OCI-LY3 (cell line): ENCODE measurements around the gene HIVEP2.

ENCODE experiments used
- EZH2phosphoT487 ChIP-seq: fragments of 200-600 bp; shearing (Covaris generic); IDR thresholded peaks from 2 replicates; pipeline ENCODE4 v1.6.1; 2018; ENCODE audit warnings: antibody characterized with exemption, mixed run types, low read depth
- TF ChIP-seq, protein P1 (sequence below): fragments of 200-600, 300-600 bp; sonication (generic); IDR thresholded peaks from 2 replicates; pipeline ENCODE4 v1.5.1; 2014; ENCODE audit warnings: antibody characterized with exemption, low read length, low read depth

DNA sequence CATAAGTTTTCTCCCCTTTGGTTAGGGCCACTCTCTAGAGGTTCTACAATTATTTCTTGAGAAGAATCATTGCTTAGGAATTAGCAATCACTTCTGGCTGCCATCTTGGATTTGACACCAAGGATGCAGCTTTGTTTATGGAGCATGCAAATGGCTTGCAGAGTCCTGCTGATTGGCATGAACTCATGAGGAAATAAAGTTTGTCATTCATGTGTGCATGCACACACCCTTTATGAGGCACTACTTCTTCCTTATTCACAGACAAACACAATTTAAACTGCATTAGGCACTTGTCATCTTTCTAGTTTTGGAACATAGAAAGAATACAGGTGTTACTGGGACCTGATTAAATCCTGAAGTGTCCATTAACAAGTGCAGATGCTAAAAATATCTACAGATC is 42.5 kb upstream of the HIVEP2 start:
- TF ChIP-seq, protein P1, sequence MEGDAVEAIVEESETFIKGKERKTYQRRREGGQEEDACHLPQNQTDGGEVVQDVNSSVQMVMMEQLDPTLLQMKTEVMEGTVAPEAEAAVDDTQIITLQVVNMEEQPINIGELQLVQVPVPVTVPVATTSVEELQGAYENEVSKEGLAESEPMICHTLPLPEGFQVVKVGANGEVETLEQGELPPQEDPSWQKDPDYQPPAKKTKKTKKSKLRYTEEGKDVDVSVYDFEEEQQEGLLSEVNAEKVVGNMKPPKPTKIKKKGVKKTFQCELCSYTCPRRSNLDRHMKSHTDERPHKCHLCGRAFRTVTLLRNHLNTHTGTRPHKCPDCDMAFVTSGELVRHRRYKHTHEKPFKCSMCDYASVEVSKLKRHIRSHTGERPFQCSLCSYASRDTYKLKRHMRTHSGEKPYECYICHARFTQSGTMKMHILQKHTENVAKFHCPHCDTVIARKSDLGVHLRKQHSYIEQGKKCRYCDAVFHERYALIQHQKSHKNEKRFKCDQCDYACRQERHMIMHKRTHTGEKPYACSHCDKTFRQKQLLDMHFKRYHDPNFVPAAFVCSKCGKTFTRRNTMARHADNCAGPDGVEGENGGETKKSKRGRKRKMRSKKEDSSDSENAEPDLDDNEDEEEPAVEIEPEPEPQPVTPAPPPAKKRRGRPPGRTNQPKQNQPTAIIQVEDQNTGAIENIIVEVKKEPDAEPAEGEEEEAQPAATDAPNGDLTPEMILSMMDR, result no peak
- no peak for TF ChIP-seq EZH2phosphoT487
